GM19463 (cell line): ENCODE measurements around the gene MBP.

ENCODE experiments used
- ATAC-seq: cut with Tn5 transposase; IDR thresholded peaks from one replicate; pipeline ENCODE4 v1.9.1; 2021; ENCODE audit warnings: mild to moderate bottlenecking, moderate library complexity; ENCODE audit not compliant: unreplicated experiment

MBP gene

DNA sequence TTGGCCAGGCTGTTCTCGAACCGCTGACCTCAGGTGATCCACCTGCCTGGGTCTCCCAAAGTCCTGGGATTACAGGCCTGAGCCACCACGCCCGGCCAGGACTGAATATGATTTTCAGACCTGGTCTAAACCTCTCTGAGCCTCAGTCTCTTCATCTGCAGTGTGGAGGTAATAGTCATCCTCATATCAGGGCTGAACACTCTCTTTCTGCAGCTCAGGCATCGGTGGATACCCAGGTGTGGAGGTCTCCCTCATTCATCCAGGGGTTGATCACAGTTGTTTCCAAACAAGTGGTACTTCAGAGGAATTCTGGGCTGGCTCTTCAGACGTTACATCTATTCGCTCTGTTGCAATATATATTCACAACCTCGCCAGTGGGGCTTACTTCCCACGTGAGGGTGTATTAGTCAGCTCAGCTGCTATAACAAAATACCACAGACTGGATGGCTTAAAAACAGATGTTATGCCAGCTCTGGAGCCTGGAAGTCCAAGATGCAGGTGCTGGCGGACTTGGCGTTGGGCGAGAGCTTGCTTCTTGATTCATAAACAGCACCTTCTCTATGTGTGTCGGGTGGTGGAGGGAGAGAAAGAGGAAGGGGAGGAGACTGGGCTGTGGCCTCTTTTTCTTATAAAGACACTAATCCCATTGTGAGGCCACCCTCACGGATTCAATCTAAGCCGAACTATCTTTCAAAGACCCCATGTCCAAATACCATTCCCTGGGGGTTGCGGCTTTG is 2.9 kb upstream of the MBP start:
- ATAC-seq = no peak

DNA sequence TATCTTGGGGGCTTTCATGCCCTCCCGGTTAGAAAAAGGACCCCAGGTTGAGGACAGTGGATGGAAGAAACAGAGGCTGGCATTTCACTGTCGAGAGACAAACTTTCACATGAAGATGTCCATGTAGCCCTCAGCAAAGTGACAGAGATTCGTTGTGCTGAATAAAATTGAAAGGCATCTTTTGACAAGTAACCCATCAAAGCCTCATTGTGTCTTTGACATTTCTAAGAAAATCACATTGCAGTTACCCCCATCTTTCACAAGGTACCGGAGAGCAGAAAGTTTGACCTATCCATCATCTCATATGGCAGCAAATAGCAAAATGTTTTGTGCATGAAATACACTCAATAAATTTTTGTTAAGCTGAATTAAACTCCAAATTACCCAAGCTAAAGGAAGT is 2.0 kb upstream of the MBP start:
- ATAC-seq = no peak

DNA sequence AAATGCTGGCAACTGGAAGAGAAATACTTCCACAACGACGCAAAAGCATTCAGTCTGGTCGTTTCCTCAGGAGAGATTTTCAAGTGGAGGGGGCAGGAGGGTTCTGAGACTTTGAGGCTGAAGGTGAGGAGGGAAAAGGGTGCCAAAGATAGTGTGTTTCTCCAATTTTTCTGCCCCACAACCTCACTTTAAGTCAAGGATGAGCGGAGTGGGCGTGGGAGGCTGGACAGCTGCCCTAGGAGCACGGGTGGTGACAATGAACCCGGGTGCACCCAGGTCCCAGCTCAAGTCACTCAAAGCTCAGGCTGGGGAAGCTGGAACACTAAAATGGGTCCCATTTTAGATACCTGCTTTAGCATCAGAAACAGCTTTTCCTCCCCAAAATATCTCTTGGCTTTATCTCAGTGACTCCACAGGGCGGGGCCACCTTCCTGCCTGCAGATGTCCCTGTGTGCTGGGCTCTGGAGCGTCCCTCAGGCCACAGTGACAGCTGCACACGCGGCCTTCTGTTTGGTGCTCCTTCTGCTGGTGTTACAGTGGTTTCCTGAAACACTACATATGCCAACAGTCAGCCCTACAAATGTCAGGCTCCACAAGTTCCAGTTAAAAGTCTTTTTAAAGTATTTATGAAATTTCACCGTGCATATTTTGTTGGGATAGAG is 1.4 kb upstream of the MBP start:
- ATAC-seq = no peak

DNA sequence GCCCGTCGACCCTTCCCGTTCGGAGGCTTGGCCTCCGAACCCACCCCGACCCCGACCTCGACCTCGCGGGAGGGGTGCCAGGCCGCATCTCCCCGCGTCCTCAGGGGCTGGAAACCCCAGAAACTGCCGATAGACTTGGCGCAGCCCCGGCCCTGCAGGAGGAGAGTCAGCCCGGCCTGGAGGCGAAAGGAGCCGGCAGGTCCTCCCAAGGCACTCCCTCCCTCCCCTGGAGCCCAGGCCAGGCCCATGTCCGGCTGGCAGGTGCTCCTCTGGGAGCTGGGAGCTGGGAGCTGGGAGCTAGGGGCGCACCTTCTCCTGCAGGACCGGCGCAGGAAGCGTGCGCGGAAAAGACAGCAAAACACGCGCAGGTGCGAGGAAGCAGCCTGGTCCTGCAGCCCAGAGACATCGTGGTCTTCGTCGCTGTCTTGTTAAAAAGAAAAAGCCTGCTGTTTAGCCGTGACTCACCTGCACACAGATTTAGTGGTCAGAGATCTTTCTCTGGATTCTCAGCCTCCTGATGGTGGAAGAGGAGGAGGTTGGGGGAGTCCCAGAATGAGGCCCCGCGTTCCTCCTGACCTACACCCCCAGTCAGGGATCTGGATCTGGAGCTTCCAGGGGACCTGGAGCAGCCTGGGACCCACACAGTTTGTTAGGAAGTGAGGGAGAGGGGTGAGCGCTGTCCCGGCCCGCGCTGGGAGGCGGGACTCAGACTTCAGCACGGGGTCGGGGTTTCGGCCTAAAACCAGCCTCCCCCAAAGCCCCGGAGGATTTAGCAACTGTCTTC is 660 bp upstream of the MBP start:
- ATAC-seq = peak; percentile 1

DNA sequence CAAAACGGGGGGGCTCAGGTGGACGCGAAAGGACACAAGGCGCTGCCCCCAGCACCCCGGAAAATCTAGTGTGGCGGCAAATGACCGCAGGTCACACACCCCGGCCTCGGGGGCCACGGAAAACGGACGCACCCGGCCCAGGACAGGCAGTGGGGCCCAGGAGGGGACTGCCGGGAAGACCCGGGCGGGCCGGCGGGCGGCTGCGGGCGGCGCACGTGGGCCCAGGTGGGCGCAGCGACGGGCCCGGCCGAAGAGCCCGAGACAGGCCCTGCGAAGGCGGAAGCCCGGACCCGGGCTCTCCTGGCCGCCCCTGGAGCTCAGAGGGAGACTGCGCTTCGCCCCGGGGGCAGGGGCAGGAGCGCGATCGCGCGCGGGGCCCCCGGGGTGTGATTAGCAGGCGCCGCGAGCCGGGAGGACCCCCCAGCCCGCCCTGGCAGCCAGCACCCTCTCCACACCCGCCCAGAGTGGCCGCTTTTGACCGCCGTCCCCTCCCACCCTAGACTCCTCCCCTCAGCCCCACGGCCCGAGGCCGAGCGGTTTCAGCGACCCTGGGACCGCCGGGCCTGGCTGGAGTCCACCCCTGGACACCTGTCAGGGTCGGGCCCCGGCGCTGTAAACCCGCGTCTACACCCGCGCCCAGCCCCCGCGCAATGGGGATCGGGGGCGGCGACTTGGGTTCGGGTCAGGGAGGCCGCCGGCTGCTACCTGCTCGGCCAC is 773 bp downstream of the MBP start:
- peak; percentile 57 for ATAC-seq

DNA sequence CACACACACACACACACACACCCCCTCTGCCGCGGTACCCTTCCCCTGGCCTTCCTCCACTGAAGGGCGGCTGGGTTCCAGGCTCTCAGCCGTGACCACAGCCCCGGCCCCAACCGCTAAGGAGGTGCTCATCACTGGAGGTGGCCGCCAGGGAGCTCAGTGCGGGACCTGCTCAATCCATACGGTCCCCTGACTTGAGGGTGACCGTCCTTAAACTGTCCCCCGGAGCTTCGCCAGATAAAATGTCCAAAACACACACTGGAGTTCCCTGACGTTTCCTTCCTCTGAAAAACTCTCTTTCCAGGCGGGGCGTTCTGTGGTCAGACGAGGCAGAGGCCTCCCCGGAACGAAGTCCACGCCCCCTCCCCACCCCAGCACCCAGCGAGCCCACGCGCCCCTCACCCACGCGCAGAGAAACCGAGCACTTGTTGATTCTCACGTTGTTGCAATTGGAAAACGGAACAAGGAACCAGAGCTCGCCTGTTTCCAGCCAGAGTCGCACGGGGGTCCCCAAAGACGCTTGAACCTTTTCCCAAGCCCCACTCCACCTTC is 1.4 kb downstream of the MBP start:
- ATAC-seq = no peak

DNA sequence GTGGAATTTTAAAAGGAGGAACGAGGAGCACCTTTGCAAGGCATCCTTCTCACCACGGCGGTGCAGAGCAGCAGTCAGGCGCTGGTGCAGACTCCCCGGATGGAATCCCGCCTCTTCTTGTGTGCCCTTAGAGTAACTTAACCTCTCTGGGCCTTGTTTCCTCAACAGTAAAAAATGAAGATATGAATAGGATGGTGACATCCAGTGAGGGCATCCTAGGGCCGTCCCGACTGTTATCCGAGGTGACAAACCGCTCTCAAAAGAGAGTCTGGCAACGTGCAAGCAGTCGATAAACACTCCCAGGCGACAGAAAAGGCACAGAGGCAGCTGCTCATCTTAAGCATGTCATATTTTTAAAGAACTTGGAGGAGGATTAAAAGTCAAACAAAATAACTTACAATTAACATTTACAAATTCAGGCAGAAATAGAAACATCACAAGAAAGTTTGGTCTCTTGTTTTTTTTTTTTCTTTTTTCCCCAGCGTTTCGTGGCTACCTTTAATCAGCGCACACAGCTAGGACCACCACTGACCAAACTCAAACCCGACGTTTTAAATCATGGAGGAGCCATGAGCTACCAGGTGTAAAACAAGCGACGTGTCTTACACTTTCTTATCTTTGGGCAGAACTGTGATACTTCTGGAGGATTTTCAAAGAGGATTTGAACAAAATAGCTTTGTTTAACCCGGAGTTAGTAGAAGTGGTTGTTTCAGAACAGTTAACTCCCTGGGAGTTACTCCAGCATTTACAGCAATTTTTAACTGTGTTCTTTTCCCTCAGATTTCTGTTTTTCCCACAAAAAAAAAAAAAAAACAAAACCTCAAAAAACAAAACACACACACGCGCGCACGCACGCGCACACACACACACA is 2.1 kb downstream of the MBP start:
- ATAC-seq = no peak

DNA sequence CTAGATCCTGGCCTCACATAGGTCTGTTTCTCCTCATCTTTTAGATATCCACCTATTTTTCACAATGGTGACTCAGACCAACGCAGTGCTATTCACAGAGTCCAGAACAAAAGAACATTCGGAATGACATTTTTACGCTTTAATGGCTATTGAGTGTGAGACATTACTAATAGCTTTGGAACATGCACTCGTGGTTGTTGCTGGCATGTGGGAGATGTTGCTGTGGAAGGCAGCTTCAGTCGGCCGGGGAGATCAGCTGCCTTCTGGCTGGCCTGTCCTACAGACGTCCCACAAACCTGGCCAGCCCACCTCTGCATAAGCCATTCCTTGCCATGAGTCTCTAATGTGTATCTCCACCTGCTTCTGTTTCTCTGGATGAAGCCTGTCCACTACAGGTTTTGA is 3.4 kb downstream of the MBP start:
- ATAC-seq = no peak

DNA sequence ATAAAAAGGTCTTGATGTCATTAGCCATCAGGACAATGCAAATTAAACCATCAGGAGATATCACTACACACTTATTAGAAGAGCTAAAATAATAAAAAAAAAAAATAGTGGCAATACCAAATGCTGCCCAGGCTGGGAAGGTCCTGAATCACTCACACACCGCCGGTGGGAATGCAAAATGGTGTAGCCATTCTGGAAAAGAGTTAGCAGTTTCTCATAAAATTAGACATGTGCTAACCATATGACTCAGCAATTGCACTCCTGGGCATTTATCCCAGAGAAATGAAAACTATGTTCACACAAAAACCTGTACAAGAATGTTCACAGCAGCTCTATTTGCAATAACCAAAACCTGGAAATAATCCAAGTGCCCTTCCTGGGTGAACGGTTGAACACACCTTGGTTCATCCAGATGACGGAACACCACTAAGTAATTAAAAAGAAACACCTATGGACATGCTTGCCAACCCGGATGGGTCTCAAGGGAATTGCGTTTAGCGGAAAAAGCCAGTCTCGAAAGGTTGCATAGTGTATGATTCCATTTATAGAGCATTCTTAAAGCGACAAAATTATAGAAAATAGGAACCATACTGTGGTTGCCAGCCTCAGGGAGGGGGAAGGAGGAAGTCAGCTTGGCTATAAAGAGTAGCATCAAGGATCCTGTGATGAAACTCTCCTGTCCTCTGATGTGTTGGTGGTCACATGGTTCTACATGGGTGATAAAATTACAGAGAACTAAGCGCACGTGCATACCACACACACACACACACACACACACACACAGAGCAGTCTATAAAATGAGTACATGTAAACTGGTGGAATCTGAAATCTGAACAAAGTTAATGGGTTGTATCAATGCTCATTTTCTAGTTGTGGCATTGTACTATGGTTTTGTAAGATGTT is 4.6 kb downstream of the MBP start:
- peak; percentile 20 for ATAC-seq

DNA sequence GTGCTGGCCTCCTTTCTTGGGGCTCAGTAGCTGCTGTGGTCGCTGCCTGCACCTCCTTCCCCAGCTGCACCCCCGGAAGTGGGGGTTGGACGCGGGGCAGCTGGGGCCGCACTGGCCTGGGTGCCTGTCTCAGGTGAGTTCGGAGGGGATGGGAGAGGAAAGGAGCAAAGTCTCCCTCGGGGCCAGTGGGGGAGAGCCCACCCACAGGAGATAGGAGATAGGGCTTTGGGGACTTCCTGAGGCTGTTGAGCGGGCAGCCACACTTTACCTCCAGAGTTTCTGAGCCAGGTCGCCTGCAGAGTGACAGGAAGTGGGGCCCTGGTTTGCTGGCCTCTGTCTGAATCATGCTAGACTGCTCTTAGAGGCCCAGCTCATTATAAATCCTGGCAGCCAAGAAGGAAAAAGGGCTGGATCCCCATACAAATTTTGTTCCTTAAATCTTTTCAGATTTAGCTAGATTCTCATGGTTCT is 8.1 kb downstream of the MBP start:
- ATAC-seq = peak; percentile 61

DNA sequence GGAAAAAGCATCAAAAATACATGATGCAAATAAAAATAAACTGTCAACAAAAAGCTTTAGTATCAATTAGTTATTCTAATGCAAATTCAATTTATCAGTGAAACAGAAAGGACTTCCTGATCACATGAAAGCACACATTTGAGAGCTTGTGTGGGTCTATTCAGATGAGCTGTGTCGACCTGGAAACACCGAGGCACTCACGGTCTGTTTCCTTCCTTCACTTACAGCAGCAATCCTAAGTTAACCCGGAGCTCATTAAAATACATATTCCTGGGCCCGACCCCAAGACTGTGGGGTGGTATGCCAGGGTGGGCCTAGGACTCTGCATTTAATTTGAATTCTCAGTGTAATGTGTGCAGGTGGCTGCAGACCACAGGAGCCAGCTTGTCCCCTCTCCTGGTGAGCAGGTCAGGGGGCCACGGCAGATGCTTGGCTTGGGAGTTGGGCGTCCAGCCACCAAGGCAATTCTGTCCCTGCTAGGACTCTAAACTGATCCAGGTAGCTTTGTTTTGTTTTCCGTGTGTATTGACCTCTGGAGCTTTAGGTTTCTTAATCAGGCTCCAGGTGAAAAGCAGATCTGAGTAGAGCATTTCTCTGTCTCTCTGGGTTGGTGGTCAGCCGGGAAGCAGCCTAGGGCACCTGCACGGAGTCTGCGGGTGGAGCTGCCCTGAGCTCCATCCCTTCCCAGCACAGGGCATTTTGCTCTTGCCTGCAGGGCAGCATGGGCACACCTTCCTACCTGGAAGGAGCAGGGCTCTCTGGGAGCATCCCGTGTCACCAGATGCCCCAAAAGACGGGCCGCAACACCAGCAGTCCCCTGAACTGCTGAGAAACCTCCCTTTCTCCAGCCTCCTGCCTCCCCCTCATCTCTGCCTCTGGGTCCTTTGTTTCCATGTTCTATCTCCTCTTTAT is 9.0 kb downstream of the MBP start:
- no peak for ATAC-seq

DNA sequence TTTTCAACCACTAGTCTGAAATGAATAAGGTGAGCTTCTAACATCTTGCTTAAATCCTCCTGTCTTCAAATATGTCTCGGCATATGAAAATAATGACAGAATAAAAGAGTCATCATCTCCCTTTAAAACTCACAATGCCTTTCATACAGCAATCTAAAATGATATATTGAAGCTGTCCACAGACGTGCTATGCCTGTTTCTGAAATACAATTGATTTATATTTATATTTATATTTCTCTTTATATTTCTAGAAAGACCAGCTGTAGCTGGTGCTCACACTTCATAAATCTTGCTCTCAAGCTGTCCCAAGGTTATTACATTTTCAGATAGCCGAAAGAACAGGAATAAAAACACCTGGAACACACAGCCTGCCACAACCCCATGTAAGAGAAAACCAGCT is 11.1 kb downstream of the MBP start:
- no peak for ATAC-seq

DNA sequence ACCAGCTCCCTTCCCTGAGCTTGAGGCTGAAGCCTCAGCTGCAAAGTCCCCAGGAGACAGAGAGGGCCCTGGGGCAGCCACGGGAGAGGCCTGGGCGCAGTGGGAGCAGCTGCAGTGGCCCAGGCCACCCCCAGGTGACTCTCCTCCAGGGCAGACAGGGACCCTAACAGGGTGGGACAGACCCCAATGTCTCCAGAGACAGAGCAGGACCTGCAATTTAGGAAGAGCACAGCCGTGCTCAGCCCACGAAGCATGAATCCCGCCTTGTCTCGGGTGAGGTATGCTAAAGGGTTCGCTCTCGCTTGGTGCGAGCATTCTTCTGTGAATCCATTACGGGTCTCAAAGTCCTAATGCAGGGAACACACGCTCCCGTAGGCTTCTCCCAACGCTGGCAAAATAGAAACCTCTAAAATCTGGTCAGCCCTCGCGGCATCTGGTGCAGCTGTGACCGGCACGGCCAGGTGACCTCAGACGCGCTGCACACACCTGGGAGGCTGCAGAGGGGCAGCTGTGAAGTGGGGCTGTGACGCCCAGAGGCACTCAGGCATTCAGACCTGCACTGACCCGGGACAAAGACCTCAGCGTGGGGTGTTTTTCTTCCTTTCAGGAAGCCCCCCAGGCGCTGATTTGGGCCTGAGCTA is 12.6 kb downstream of the MBP start:
- no peak for ATAC-seq

DNA sequence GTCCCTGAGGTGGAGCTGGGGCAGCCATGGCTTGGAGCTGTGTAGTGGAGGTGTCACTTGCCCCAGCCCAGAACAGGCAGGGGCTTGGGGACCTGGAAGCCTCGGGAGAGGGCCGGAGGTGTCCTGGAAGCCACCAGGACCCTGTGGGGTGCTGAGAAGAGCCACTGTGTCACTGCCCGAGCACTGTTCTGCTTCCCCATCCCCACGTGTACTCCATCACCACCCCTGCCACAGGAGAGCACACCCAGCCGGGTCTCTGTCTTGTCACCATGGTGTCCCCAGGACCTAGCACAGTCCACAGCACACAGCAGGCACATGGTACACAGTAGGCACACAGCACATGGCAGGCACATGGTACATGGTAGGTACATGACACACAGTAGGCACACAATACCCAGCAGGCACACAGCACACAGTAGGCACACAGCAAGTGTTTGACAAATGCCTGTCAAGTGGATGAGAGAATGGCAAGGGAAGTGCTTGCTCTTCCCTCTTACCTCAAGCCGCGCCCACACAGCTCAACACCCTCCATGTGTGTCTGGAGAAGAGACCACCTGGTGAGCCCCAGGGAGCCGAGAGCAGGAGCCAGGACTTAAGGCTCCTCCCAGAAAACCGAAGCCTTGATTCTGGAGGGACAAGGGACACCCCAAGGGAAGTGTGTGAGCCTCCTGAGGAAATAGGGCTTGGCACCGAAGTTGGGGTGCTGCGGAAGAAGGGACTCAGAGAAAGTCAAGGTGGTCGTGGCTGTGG is 13.3 kb downstream of the MBP start:
- no peak for ATAC-seq

DNA sequence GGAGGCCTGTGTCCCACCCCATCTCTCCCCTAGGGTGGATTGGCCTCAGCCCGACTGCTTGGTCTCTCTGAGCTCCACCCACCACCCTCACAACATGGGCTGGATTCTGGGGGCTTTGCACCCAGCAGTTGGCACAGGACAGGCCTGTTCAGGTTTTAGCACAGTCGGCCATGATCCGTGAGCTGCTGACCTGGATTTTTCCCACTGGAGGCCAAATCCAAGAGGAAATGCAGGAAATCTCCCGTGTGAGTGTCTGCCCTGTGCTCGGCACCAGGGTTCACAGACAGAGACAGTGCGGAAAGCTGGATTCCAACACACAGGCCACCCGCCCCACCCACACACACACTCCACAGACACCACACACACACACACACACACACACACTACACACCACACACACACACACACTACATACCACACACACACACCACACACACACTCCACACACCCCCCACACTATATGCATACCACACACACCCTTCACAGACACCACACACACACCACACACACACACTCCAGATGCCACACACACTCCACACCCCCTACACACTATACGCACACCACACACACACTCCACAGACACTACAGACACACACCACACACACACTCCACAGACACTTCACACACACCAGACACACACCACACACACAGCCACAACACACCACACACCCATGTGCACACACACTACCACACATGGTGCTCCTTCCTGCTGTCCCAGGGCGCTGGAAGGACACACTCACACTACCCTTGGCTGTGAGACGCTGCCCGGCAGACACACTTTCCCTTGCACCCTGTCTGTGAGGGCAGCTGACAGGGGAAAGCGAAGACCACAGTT is 14.1 kb downstream of the MBP start:
- no peak for ATAC-seq
